ENCODE data around the gene NKG7. TPM values are rescaled to one million over a fixed set of nuclear protein-coding genes. Genes with fewer than 3 reads are reported as not detected.

NKG7 gene
- total RNA-seq, 1 donor from 2014 or later: 3.6 TPM

- intact Hi-C loops (cut with DNase I): loop anchor here (10.0 kb wide), 1 partner anchor 52 kb away; the partner anchor contains the start of gene C19orf84
- no peak for DNase-seq (ENCODE audit: low spot score)
These were observed 29.6 kb downstream of the NKG7 start for GRCh38 chr19:51342631-51343569.

- intact Hi-C loops (cut with DNase I): loop anchor here (2.0 to 10.0 kb wide), 2 partner anchors 25 to 53 kb away; partner anchors contain the start of genes C19orf84 and ETFB
- no peak for DNase-seq (ENCODE audit: low spot score)
These were observed 30.4 kb downstream of the NKG7 start, which contains the start of gene VSIG10L for GRCh38 chr19:51341976-51342580. Gene VSIG10L, minus strand, starts transcription at chr19:51342139. Its CDS starts 15 bp downstream, at chr19:51342124.

GRCh38 chr19:51341066-51341465, 31.4 kb downstream of the NKG7 start:
- intact Hi-C loops (cut with DNase I): loop anchor here (2.0 to 10.0 kb wide), 2 partner anchors 26 to 54 kb away; partner anchors contain the start of genes C19orf84 and ETFB
- DNase-seq (ENCODE audit: low spot score): no peak

GRCh38 chr19:51339687-51340656, 32.5 kb downstream of the NKG7 start:
- peak; percentile 99 for DNase-seq (ENCODE audit: low spot score)
- intact Hi-C loops (cut with DNase I): loop anchor here (2.0 to 10.0 kb wide), 3 partner anchors 27 to 97 kb away; partner anchors contain the start of genes C19orf84 and ETFB

GRCh38 chr19:51339313-51339686, 33.2 kb downstream of the NKG7 start:
- intact Hi-C loops (cut with DNase I): loop anchor here (5.0 kb wide), 1 partner anchor 98 kb away; no protein-coding TSS in a partner anchor

GRCh38 chr19:51338563-51339312, 33.7 kb downstream of the NKG7 start:
- DNase-seq (ENCODE audit: low spot score): peak; percentile 92
- intact Hi-C loops (cut with DNase I): loop anchor here (5.0 kb wide), 1 partner anchor 99 kb away; no protein-coding TSS in a partner anchor

More at GRCh38 chr19:51339313-51339686, 33.2 kb downstream of the NKG7 start:
- DNase-seq (ENCODE audit: low spot score): no peak

- no peak for DNase-seq (ENCODE audit: low spot score)
- intact Hi-C loops (cut with DNase I): loop anchor here (5.0 kb wide), 1 partner anchor 99 kb away; no protein-coding TSS in a partner anchor
These were observed 34.4 kb downstream of the NKG7 start for GRCh38 chr19:51337861-51338562.

- DNase-seq (ENCODE audit: low spot score): no peak
- intact Hi-C loops (cut with DNase I): loop anchor here (5.0 kb wide), 1 partner anchor 100 kb away; no protein-coding TSS in a partner anchor
These were observed 35.2 kb downstream of the NKG7 start for GRCh38 chr19:51337141-51337860.

- intact Hi-C loops (cut with DNase I): no loop called here
- no peak for DNase-seq (ENCODE audit: low spot score)
These were observed 38.5 kb downstream of the NKG7 start for GRCh38 chr19:51333836-51334460.

GRCh38 chr19:51331716-51332115, 40.7 kb downstream of the NKG7 start:
- intact Hi-C loops (cut with DNase I): no loop called here
- no peak for DNase-seq (ENCODE audit: low spot score)

- no peak for DNase-seq (ENCODE audit: low spot score)
- intact Hi-C loops (cut with DNase I): no loop called here
These were observed 41.3 kb downstream of the NKG7 start for GRCh38 chr19:51331193-51331592.

- DNase-seq (ENCODE audit: low spot score): no peak
- intact Hi-C loops (cut with DNase I): no loop called here
These were observed 42.1 kb downstream of the NKG7 start for GRCh38 chr19:51330366-51330765.

GRCh38 chr19:51329411-51329810, 43.0 kb downstream of the NKG7 start:
- no peak for DNase-seq (ENCODE audit: low spot score)
- intact Hi-C loops (cut with DNase I): no loop called here

GRCh38 chr19:51327066-51328001, 45.1 kb downstream of the NKG7 start:
- intact Hi-C loops (cut with DNase I): no loop called here
- DNase-seq (ENCODE audit: low spot score): no peak

- DNase-seq (ENCODE audit: low spot score): no peak
- intact Hi-C loops (cut with DNase I): no loop called here
These were observed 46.0 kb downstream of the NKG7 start for GRCh38 chr19:51326216-51327065.
